Gastrocnemius medialis (tissue), 4 donors: Measurements from ENCODE around the gene RALY. TPM values are rescaled to one million over a fixed set of nuclear protein-coding genes. Genes with fewer than 3 reads are reported as not detected.

ENCODE experiments used
- ATAC-seq, 2 donors: fragments of 150-250 bp; one replicate each; pipeline ENCODE4 v1.9.1; 2016
- DNase-seq, 2 donors: peaks; one replicate each; pipeline ENCODE4 v3.0.0-alpha.2; 2019
- H3K27ac ChIP-seq, 4 donors: fragments of 200-600 bp; sonication (generic); 1 replicate in 1 of 4; 2 replicates in 3 of 4; pipeline ENCODE4 v1.5.1; 2016 to 2018; ENCODE audit warnings: mild to moderate bottlenecking in 2 of 4, moderate library complexity in 1 of 4
- H3K27me3 ChIP-seq, 3 donors: fragments of 200-600 bp; sonication (generic) in 2 of 3; 1 replicate in 1 of 3; 2 replicates in 2 of 3; pipeline versions ENCODE4 v1.5.1 to v1.6.0; 2016 to 2019; ENCODE audit warnings: mild to moderate bottlenecking in 1 of 3, moderate library complexity in 1 of 3
- H3K36me3 ChIP-seq, 2 donors: fragments of 200-600 bp; sonication (generic) in 1 of 2; one replicate each; pipeline ENCODE4 v1.5.1; 2017 to 2018
- H3K4me1 ChIP-seq, 2 donors: fragments of 200-600 bp; sonication (generic) in 1 of 2; one replicate each; pipeline ENCODE4 v1.5.1; 2016 to 2017; ENCODE audit warnings: mild to moderate bottlenecking in 2 of 2
- H3K4me3 ChIP-seq, 4 donors: fragments of 200-600 bp; sonication (generic) in 3 of 4; 1 replicate in 1 of 4; 2 replicates in 3 of 4; pipeline ENCODE4 v1.5.1; 2016 to 2019; ENCODE audit warnings: mild to moderate bottlenecking in 2 of 4
- H3K9me3 ChIP-seq, 3 donors: fragments of 200-600 bp; sonication (generic) in 2 of 3; 1 replicate in 1 of 3; 2 replicates in 2 of 3; pipeline ENCODE4 v1.5.1; 2016 to 2019
- CTCF ChIP-seq, 5 experiments: fragments of 450-650 bp in 3 of 5; fragments of 200-600 bp in 2 of 5; sonication (generic) in 2 of 5; IDR thresholded peaks in 4 of 5; conservative IDR thresholded peaks in 1 of 5; 1 replicate in 4 of 5; 2 replicates in 1 of 5; pipeline ENCODE4 v1.5.1; 2016 to 2019; ENCODE audit warnings: antibody characterized with exemption in 5 of 5, mild to moderate bottlenecking in 3 of 5, moderate library complexity in 3 of 5
- POLR2A ChIP-seq, 2 donors: fragments of 450-650 bp; IDR thresholded peaks; one replicate each; pipeline ENCODE4 v1.6.1; 2017; ENCODE audit warnings: antibody characterized with exemption in 2 of 2, mild to moderate bottlenecking in 2 of 2, moderate library complexity in 2 of 2
- in situ Hi-C, 4 donors: fragments of 200-750 bp; cut with MboI; loops; one replicate each; pipeline versions ENCODE4 v1.15.0 to v1.8.0; 2017; ENCODE audit warnings: low sequenced_read_pairs in 4 of 4
- intact Hi-C: fragments of 100-400 bp; cut with DNase I; formaldehyde crosslinking; loops from one replicate; pipeline ENCODE4 v1.15.1; 2023; ENCODE audit warnings: low total_unique reads
- total RNA-seq, 4 donors: library from RNA; depleted of rRNA; stranded (reverse); fragments of >200 nt; gene quantifications; one replicate each; pipeline versions ENCODE4 v1.1.0 to v1.2.3, GENCODE V29; 2016

The RALY gene
- total RNA-seq, 4 donors from 2014 or later = 69.0 to 119 (median 93.1) TPM

- Histone ChIP-seq H3K9me3 (no peaks in the 10 kb centered on the region), H3K27me3 (no peaks in the 10 kb centered on the region), H3K4me3 (no peak overlapping the region), H3K4me1 (peaks cover 0 to 22% of the 10 kb centered on the region in 2 donors), H3K36me3 (no peaks in the 10 kb centered on the region), H3K27ac (no peak overlapping the region)
- in situ Hi-C loops = loop anchor here (10.0 to 25.0 kb wide), 3 partner anchors 118 to 128 kb away; no protein-coding TSS in a partner anchor
- intact Hi-C loops = no loop called here
- DNase-seq = no peak
- TF ChIP-seq CTCF (IDR thresholded peaks at IDR 0.05 in 4 of 5, conservative IDR thresholded peaks at IDR 0.05 in 1 of 5) = no peak
- no peak for ATAC-seq
Observed at GRCh38 chr20:34062570-34063482, 69.1 kb downstream of the RALY start.

- no peaks in the 10 kb centered on the region for H3K36me3 ChIP-seq
- no peak overlapping the region for H3K4me3 ChIP-seq
- peaks cover 12 to 33% of the 10 kb centered on the region in 2 donors for H3K4me1 ChIP-seq
- no peak overlapping the region for H3K27ac ChIP-seq
- no peaks in the 10 kb centered on the region for H3K27me3 ChIP-seq
- no peak for ATAC-seq
- TF ChIP-seq POLR2A (IDR thresholded peaks at IDR 0.05) (no peak), CTCF (IDR thresholded peaks at IDR 0.05 in 4 of 5, conservative IDR thresholded peaks at IDR 0.05 in 1 of 5) (no peak)
- intact Hi-C loops (no loop called here), in situ Hi-C loops (loop anchor here (10.0 to 25.0 kb wide), 3 partner anchors 119 to 129 kb away; no protein-coding TSS in a partner anchor)
- no peaks in the 10 kb centered on the region for H3K9me3 ChIP-seq
- no peak for DNase-seq
Observed at GRCh38 chr20:34064286-34064685, 70.6 kb downstream of the RALY start.

GRCh38 chr20:34065260-34065659, 71.5 kb downstream of the RALY start:
- in situ Hi-C loops (loop anchor here (10.0 to 25.0 kb wide), 3 partner anchors 120 to 130 kb away; no protein-coding TSS in a partner anchor), intact Hi-C loops (loop anchor here (5.0 kb wide), 1 partner anchor 273 kb away; no protein-coding TSS in a partner anchor)
- no peaks in the 10 kb centered on the region for H3K9me3 ChIP-seq
- ATAC-seq (no peak), DNase-seq (no peak)
- no peaks in the 10 kb centered on the region for H3K27me3 ChIP-seq
- no peak overlapping the region for H3K4me3 ChIP-seq
- TF ChIP-seq POLR2A (IDR thresholded peaks at IDR 0.05) (no peak), CTCF (IDR thresholded peaks at IDR 0.05 in 4 of 5, conservative IDR thresholded peaks at IDR 0.05 in 1 of 5) (no peak)
- H3K4me1 ChIP-seq = peaks cover 16 to 40% of the 10 kb centered on the region in 2 donors
- H3K27ac ChIP-seq = no peak overlapping the region
- H3K36me3 ChIP-seq = no peaks in the 10 kb centered on the region

GRCh38 chr20:34066476-34067090, 72.9 kb downstream of the RALY start:
- in situ Hi-C loops (loop anchor here (10.0 to 25.0 kb wide), 3 partner anchors 122 to 132 kb away; no protein-coding TSS in a partner anchor), intact Hi-C loops (loop anchor here (5.0 kb wide), 1 partner anchor 274 kb away; no protein-coding TSS in a partner anchor)
- ATAC-seq (no peak), DNase-seq (no peak)
- no peak for TF ChIP-seq CTCF (IDR thresholded peaks at IDR 0.05 in 4 of 5, conservative IDR thresholded peaks at IDR 0.05 in 1 of 5)
- no peak for TF ChIP-seq POLR2A (IDR thresholded peaks at IDR 0.05)
- Histone ChIP-seq H3K4me1 (peaks cover 16 to 37% of the 10 kb centered on the region in 2 donors), H3K36me3 (no peaks in the 10 kb centered on the region), H3K27ac (no peak overlapping the region), H3K27me3 (no peaks in the 10 kb centered on the region), H3K9me3 (no peaks in the 10 kb centered on the region), H3K4me3 (no peak overlapping the region)
